ENCODE data around the gene MATN3. TPM values are rescaled to one million over a fixed set of nuclear protein-coding genes. Genes with fewer than 3 reads are reported as not detected.

Gene MATN3
- total and polyA plus RNA-seq, 2 of the 13 experiments (the other 11 are each of a cell fraction or from before 2014, with no cell fraction given), result 36.1 to 208 TPM

DNA sequence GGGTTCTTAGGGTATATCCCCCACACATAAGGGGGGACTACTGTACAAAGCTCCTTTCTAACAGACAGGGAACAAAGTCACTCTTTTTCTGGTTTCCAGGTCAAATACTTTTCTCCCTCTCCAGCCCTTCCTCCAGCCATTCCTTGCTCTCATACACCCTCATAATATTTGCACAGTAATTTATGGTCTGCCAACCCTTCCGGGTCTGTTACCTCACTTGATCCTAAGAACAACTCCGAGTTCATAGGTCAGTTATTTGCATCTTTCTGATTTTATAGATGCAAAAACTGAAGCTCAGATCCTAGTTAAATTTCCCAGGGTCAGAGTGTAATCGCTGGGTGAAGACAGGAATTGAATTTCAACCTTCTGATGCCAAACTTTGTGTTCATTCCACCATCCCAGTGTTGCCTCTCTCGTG is 14.8 kb upstream of the MATN3 start (continued):
- TF ChIP-seq, protein P1, sequence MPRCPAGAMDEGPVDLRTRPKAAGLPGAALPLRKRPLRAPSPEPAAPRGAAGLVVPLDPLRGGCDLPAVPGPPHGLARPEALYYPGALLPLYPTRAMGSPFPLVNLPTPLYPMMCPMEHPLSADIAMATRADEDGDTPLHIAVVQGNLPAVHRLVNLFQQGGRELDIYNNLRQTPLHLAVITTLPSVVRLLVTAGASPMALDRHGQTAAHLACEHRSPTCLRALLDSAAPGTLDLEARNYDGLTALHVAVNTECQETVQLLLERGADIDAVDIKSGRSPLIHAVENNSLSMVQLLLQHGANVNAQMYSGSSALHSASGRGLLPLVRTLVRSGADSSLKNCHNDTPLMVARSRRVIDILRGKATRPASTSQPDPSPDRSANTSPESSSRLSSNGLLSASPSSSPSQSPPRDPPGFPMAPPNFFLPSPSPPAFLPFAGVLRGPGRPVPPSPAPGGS (CRISPR knock-in tag; IDR thresholded peaks at IDR 0.05), result no peak
- TF ChIP-seq FOSL2 (CRISPR knock-in tag; IDR thresholded peaks at IDR 0.05) (peak; percentile 50), RBM22 (optimal IDR thresholded peaks at IDR 0.05; ENCODE audit: low read length) (peak; percentile 45), ZNF432 (CRISPR knock-in tag; IDR thresholded peaks at IDR 0.05; ENCODE audit: borderline replicate concordance) (no peak), U2AF1 (optimal IDR thresholded peaks at IDR 0.05; ENCODE audit: low read depth, low read length) (no peak), CCAR2 (optimal IDR thresholded peaks at IDR 0.05; ENCODE audit: low read depth, low read length) (no peak), MATR3 (CRISPR knock-in tag; IDR thresholded peaks at IDR 0.05) (no peak), RXRB (CRISPR knock-in tag; IDR thresholded peaks at IDR 0.05; ENCODE audit: borderline replicate concordance) (peak; percentile 94), MXI1 (IDR thresholded peaks at IDR 0.05; ENCODE audit: borderline replicate concordance, low read depth, low read length) (0 out of 3 replicates have a peak, but pooled peaks have one; percentile 10), NFRKB (IDR thresholded peaks at IDR 0.05) (no peak), KDM2A (CRISPR knock-in tag; IDR thresholded peaks at IDR 0.05; ENCODE audit: borderline replicate concordance, low read depth) (no peak), RBFOX2 (IDR thresholded peaks at IDR 0.05; ENCODE audit: low read depth, low read length) (no peak), CBX5 (CRISPR knock-in tag; IDR thresholded peaks at IDR 0.05; ENCODE audit: borderline replicate concordance) (no peak), NAIF1 (CRISPR knock-in tag; IDR thresholded peaks at IDR 0.05; ENCODE audit: borderline replicate concordance) (no peak), POLR2AphosphoS5 (IDR thresholded peaks at IDR 0.05; ENCODE audit: low read depth, low read length) (peak; percentile 18; the same call in 1 of the 2 replicates), ZNF619 (CRISPR knock-in tag; IDR thresholded peaks at IDR 0.05) (no peak), SOX5 (CRISPR knock-in tag; IDR thresholded peaks at IDR 0.05; ENCODE audit: borderline replicate concordance) (peak; percentile 63; the same call in 1 of the 2 replicates), HIVEP1 (CRISPR knock-in tag; IDR thresholded peaks at IDR 0.05) (no peak), NFE2L2 (IDR thresholded peaks at IDR 0.05; ENCODE audit: low read length) (no peak), ZBTB20 (CRISPR knock-in tag; IDR thresholded peaks at IDR 0.05; ENCODE audit: borderline replicate concordance, low read depth) (0 out of 2 replicates have a peak, but pooled peaks have one; percentile 56)
- TF ChIP-seq, protein P2, sequence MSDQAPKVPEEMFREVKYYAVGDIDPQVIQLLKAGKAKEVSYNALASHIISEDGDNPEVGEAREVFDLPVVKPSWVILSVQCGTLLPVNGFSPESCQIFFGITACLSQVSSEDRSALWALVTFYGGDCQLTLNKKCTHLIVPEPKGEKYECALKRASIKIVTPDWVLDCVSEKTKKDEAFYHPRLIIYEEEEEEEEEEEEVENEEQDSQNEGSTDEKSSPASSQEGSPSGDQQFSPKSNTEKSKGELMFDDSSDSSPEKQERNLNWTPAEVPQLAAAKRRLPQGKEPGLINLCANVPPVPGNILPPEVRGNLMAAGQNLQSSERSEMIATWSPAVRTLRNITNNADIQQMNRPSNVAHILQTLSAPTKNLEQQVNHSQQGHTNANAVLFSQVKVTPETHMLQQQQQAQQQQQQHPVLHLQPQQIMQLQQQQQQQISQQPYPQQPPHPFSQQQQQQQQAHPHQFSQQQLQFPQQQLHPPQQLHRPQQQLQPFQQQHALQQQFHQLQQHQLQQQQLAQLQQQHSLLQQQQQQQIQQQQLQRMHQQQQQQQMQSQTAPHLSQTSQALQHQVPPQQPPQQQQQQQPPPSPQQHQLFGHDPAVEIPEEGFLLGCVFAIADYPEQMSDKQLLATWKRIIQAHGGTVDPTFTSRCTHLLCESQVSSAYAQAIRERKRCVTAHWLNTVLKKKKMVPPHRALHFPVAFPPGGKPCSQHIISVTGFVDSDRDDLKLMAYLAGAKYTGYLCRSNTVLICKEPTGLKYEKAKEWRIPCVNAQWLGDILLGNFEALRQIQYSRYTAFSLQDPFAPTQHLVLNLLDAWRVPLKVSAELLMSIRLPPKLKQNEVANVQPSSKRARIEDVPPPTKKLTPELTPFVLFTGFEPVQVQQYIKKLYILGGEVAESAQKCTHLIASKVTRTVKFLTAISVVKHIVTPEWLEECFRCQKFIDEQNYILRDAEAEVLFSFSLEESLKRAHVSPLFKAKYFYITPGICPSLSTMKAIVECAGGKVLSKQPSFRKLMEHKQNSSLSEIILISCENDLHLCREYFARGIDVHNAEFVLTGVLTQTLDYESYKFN (CRISPR knock-in tag; conservative IDR thresholded peaks at IDR 0.05), result peak; percentile 84
- TF ChIP-seq, protein P3, sequence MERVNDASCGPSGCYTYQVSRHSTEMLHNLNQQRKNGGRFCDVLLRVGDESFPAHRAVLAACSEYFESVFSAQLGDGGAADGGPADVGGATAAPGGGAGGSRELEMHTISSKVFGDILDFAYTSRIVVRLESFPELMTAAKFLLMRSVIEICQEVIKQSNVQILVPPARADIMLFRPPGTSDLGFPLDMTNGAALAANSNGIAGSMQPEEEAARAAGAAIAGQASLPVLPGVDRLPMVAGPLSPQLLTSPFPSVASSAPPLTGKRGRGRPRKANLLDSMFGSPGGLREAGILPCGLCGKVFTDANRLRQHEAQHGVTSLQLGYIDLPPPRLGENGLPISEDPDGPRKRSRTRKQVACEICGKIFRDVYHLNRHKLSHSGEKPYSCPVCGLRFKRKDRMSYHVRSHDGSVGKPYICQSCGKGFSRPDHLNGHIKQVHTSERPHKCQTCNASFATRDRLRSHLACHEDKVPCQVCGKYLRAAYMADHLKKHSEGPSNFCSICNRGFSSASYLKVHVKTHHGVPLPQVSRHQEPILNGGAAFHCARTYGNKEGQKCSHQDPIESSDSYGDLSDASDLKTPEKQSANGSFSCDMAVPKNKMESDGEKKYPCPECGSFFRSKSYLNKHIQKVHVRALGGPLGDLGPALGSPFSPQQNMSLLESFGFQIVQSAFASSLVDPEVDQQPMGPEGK (CRISPR knock-in tag; IDR thresholded peaks at IDR 0.05), result peak; percentile 44; the same call in 1 of the 2 replicates
- TF ChIP-seq, protein P4, sequence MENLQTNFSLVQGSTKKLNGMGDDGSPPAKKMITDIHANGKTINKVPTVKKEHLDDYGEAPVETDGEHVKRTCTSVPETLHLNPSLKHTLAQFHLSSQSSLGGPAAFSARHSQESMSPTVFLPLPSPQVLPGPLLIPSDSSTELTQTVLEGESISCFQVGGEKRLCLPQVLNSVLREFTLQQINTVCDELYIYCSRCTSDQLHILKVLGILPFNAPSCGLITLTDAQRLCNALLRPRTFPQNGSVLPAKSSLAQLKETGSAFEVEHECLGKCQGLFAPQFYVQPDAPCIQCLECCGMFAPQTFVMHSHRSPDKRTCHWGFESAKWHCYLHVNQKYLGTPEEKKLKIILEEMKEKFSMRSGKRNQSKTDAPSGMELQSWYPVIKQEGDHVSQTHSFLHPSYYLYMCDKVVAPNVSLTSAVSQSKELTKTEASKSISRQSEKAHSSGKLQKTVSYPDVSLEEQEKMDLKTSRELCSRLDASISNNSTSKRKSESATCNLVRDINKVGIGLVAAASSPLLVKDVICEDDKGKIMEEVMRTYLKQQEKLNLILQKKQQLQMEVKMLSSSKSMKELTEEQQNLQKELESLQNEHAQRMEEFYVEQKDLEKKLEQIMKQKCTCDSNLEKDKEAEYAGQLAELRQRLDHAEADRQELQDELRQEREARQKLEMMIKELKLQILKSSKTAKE (CRISPR knock-in tag; IDR thresholded peaks at IDR 0.05; ENCODE audit: borderline replicate concordance), result peak; percentile 79

Data from HepG2 (cell line).